GM12878 (cell line): ENCODE measurements around the gene METTL13. TPM values are rescaled to one million over a fixed set of nuclear protein-coding genes. Genes with fewer than 3 reads are reported as not detected.
"Not testable (repeated sequence)": the region's sequence is repeated elsewhere in the genome, so short reads cannot be mapped to it uniquely, and the experiment has no call there.

Source experiments
- ATAC-seq: fragments of 200-7000 bp; cut with Tn5 transposase; 3 replicates; pipeline ENCODE4 v1.9.1; 2020; ENCODE audit warnings: mild to moderate bottlenecking, moderate library complexity
- BruUV-seq: library from RNA; stranded (reverse); fragments of 400-500 nt; replicated peaks from 2 replicates; lab custom pipeline; 2021; lab: Mats Ljungman, UMichigan
- CTCF ChIA-PET: fragments of 300-600 bp; sonication (Branson Sonifier 250); formaldehyde crosslinking; extraction: SDS; loops from one replicate; lab custom pipeline; 2021; ENCODE audit warnings: inconsistent platforms; lab: Yijun Ruan, JAX
- POLR2A ChIA-PET: fragments of 350-600 bp; formaldehyde crosslinking; extraction: SDS; loops from one replicate; lab custom pipeline; 2021; ENCODE audit warnings: inconsistent platforms; lab: Charles Lee
- RAD21 ChIA-PET: fragments of 300-600 bp; sonication (Branson Sonifier 250); formaldehyde crosslinking; loops from one replicate; lab custom pipeline; 2023; ENCODE audit warnings: antibody characterized with exemption; ENCODE audit not compliant: unreplicated experiment; lab: Charles Lee
- SMC1A ChIA-PET: fragments of 300-600 bp; sonication (Branson Sonifier 250); formaldehyde crosslinking; loops from one replicate; lab custom pipeline; 2023; ENCODE audit not compliant: unreplicated experiment, uncharacterized antibody; lab: Charles Lee
- DNase-seq: peaks from one replicate; pipeline ENCODE4 v3.0.0-alpha.2; 2011; ENCODE audit warnings: low read depth, low spot score
- FAIRE-seq: peaks from 3 replicates; lab custom pipeline; 2011; peaks lifted over from hg19 to GRCh38; lab: Jason Lieb, UNC
- H2AFZ ChIP-seq: 2 replicates; pipeline ENCODE4 v1.6.0; 2011; ENCODE audit warnings: low read depth, low read length, control low read depth; ENCODE audit not compliant: control insufficient read depth
- H3K27ac ChIP-seq: 2 replicates; pipeline ENCODE4 v1.5.1; 2011; ENCODE audit warnings: control low read depth; ENCODE audit not compliant: control insufficient read depth, insufficient read depth
- H3K27me3 ChIP-seq, 2 experiments: replicated peaks in 1 of 2; 2 replicates each; pipeline versions ENCODE4 v1.6.0 to v1.6.1; 2011; ENCODE audit warnings: low read length in 1 of 2; ENCODE audit not compliant: control insufficient read depth in 2 of 2, insufficient read depth in 2 of 2
- H3K36me3 ChIP-seq, 2 experiments: 2 replicates each; pipeline ENCODE4 v1.5.1; 2011; ENCODE audit warnings: low read length in 1 of 2; ENCODE audit not compliant: control insufficient read depth in 2 of 2, insufficient read depth in 2 of 2
- H3K4me1 ChIP-seq: 2 replicates; pipeline ENCODE4 v1.6.1; 2011; ENCODE audit warnings: mild to moderate bottlenecking, low read length, moderate library complexity, mixed read lengths; ENCODE audit not compliant: control insufficient read depth, insufficient read depth
- H3K4me2 ChIP-seq: 2 replicates; pipeline ENCODE4 v1.6.0; 2011; ENCODE audit warnings: control low read depth; ENCODE audit not compliant: control insufficient read depth, insufficient read depth
- H3K4me3 ChIP-seq: fragments of 200-600 bp; sonication (generic); 2 replicates; pipeline ENCODE4 v1.5.1; 2016
- H3K79me2 ChIP-seq: 2 replicates; pipeline ENCODE4 v1.6.0; 2011; ENCODE audit warnings: low read length; ENCODE audit not compliant: control insufficient read depth, insufficient read depth
- H3K9ac ChIP-seq: 2 replicates; pipeline ENCODE4 v1.8.0; 2011; ENCODE audit warnings: low read length, control low read depth, mixed read lengths; ENCODE audit not compliant: control insufficient read depth, insufficient read depth
- H3K9me3 ChIP-seq: replicated peaks from 3 replicates; pipeline ENCODE4 v1.5.1; 2011; ENCODE audit warnings: mild to moderate bottlenecking, low read length; ENCODE audit not compliant: control insufficient read depth, insufficient read depth
- H4K20me1 ChIP-seq: 2 replicates; pipeline ENCODE4 v1.6.0; 2011; ENCODE audit not compliant: control insufficient read depth, insufficient read depth
- BHLHE40 ChIP-seq, 2 experiments: fragments of 450-650 bp in 1 of 2; IDR thresholded peaks; 2 replicates each; pipeline ENCODE4 v1.6.1; 2011 to 2017; ENCODE audit warnings: low read depth in 2 of 2, borderline replicate concordance in 1 of 2, improper control_type of control experiment in 1 of 2, low read length in 1 of 2, mild to moderate bottlenecking in 1 of 2
- STAT3 ChIP-seq: IDR thresholded peaks from 2 replicates; pipeline ENCODE4 v1.6.1; 2011; ENCODE audit warnings: low read depth, low read length, improper control_type of control experiment
- USF1 ChIP-seq: IDR thresholded peaks from 2 replicates; pipeline ENCODE4 v1.6.1; 2011; ENCODE audit warnings: borderline replicate concordance, low read depth, mild to moderate bottlenecking, moderate library complexity, mixed read lengths, low read length; ENCODE audit not compliant: insufficient read depth; ENCODE audit errors: extremely low read length
- WGBS: methylation state at CpG from one replicate; pipeline ENCODE4 v1.1.6; 2016; ENCODE audit warnings: low lambda C conversion rate; ENCODE audit not compliant: insufficient replicate concordance, insufficient coverage; ENCODE audit errors: missing lambda C conversion rate; 5-methylcytosine and 5-hydroxymethylcytosine counted together
- in situ Hi-C: fragments of 300-500 bp; cut with MboI; formaldehyde crosslinking; loops from 9 replicates; pipeline ENCODE4 v1.14.3; 2018; ENCODE audit warnings: mixed read lengths
- intact Hi-C: fragments of 100-400 bp; cut with micrococcal nuclease; formaldehyde crosslinking; loops from one replicate; pipeline ENCODE4 v1.14.2; 2022; ENCODE audit not compliant: unreplicated experiment
- polyA plus RNA-seq, 11 experiments: library from polyadenylated mRNA; depleted of rRNA in 4 of 11; unstranded in 6 of 11; stranded (reverse) in 5 of 11; fragments of >200 nt; fragmentation: Nextera tagmentation in 4 of 11; fragmentation: Illumina TruSeq in 1 of 11; extraction: Ambion mirVana in 4 of 11; extraction: Trizol in 1 of 11; gene quantifications; 1 replicate in 1 of 11; 2 replicates in 10 of 11; pipeline versions ENCODE4 v1.2.1 to v1.2.3, GENCODE V29; 2011 to 2016; ENCODE audit warnings: inconsistent platforms in 2 of 11, missing spikeins in 2 of 11, low read depth in 1 of 11
- total RNA-seq, 4 experiments: library from RNA; depleted of rRNA in 3 of 4; stranded (reverse); fragments of >200 nt in 3 of 4; fragmentation: Illumina TruSeq in 1 of 4; extraction: Trizol in 1 of 4; gene quantifications; 2 replicates each; pipeline versions ENCODE4 v1.2.1 to v1.2.3, GENCODE V29; 2013 to 2021

The METTL13 gene
- total and polyA plus RNA-seq, 10 of the 15 experiments (the other 5 are each of a cell fraction or from before 2014, with no cell fraction given) = 12.2 to 47.2 (median 35.0) TPM

GRCh38 chr1:171799166-171799565 is 17.7 kb downstream of the METTL13 start:
- no peak overlapping the region for H3K27ac ChIP-seq
- no peaks in the 10 kb centered on the region for H3K9me3 ChIP-seq
- SMC1A ChIA-PET = interaction anchor here (1.2 to 8.7 kb wide), 3 partner anchors 12 to 188 kb away, joined by 4 to 142 read pairs (median 29); no protein-coding TSS in a partner anchor
- POLR2A ChIA-PET = no interaction called here
- WGBS = 72% methylated on average over 4 of the region's 4 CpGs
- intact Hi-C loops = no loop called here
- RAD21 ChIA-PET = interaction anchor here (4.7 kb wide), 1 partner anchor 186 kb away, joined by 87 read pairs; no protein-coding TSS in a partner anchor
- in situ Hi-C loops = loop anchor here (25.0 kb wide), 1 partner anchor 638 kb away; the partner anchor contains the start of gene PIGC
- H3K4me1 ChIP-seq = no peaks in the 10 kb centered on the region
- H2AFZ ChIP-seq = no peak overlapping the region
- FAIRE-seq = no peak
- no peak overlapping the region for H3K9ac ChIP-seq
- H3K4me3 ChIP-seq = no peak overlapping the region
- DNase-seq = no peak
- ATAC-seq = no peak
- CTCF ChIA-PET = interaction anchor here (1.6 to 9.3 kb wide), 5 partner anchors 12 to 186 kb away, joined by 3 to 322 read pairs (median 33); no protein-coding TSS in a partner anchor
- TF ChIP-seq USF1 = no peak
- TF ChIP-seq BHLHE40 (IDR thresholded peaks at IDR 0.05; ENCODE audit: borderline replicate concordance in 1 of 2, low read depth in 2 of 2, low read length in 1 of 2) = no peak
- TF ChIP-seq STAT3 = no peak
- H3K36me3 ChIP-seq = peaks cover 12 to 26% of the 10 kb centered on the region in 2 experiments
- no peaks in the 10 kb centered on the region for H4K20me1 ChIP-seq
- H3K4me2 ChIP-seq = no peak overlapping the region
- no TSS peak for BruUV-seq
- no peaks in the 10 kb centered on the region for H3K79me2 ChIP-seq
- H3K27me3 ChIP-seq = no peaks in the 10 kb centered on the region

GRCh38 chr1:171799698-171800097 is 18.2 kb downstream of the METTL13 start:
- RAD21 ChIA-PET = interaction anchor here (1.1 to 4.7 kb wide), 4 partner anchors 19 to 186 kb away, joined by 3 to 87 read pairs (median 6); partner anchors contain the start of gene METTL13
- H3K36me3 ChIP-seq = peaks cover 12 to 26% of the 10 kb centered on the region in 2 experiments

More at GRCh38 chr1:171799698-171800097, 18.2 kb downstream of the METTL13 start:
- H2AFZ ChIP-seq, BruUV-seq, H3K79me2 ChIP-seq, DNase-seq, H3K9ac ChIP-seq, H3K9me3 ChIP-seq, H4K20me1 ChIP-seq, FAIRE-seq, H3K4me3 ChIP-seq, H3K4me1 ChIP-seq, H3K27ac ChIP-seq, H3K27me3 ChIP-seq, H3K4me2 ChIP-seq, POLR2A ChIA-PET, ATAC-seq: not testable (repeated sequence)
- 94% methylated on average over 2 of the region's 2 CpGs for whole genome bisulfite sequencing
- ChIA-PET CTCF (interaction anchor here (0.9 to 9.3 kb wide), 15 partner anchors 9 to 630 kb away, joined by 3 to 322 read pairs (median 6); partner anchors contain the start of genes METTL13 and VAMP4), SMC1A (interaction anchor here (0.9 to 8.7 kb wide), 6 partner anchors 11 to 203 kb away, joined by 3 to 142 read pairs (median 17); no protein-coding TSS in a partner anchor)
- in situ Hi-C loops = loop anchor here (25.0 kb wide), 1 partner anchor 638 kb away; the partner anchor contains the start of gene PIGC
- intact Hi-C loops = loop anchor here (10.0 kb wide), 1 partner anchor 625 kb away; the partner anchor contains the start of gene C1orf105
